ENCODE measurements around the gene BRD3OS. TPM values are rescaled to one million over a fixed set of nuclear protein-coding genes. Genes with fewer than 3 reads are reported as not detected.

The BRD3OS gene
- total RNA-seq = 1 to 10 TPM; 7.0 to 7.9 TPM
- long read RNA-seq, full-length matches to known transcripts = 13 of 18 reads
- long read RNA-seq, partial matches to known transcripts = 0 of 18 reads
- long read RNA-seq, other reads (novel, unspliced or antisense) = 5 of 18 reads

- peak; percentile 98 for DNase-seq
- intact Hi-C loops (cut with DNase I) = loop anchor here in 1 of 2 donors (5.0 kb wide), 1 partner anchor 42 kb away; the partner anchor contains the start of gene BRD3
- peak; percentile 97 for ATAC-seq
Observed at GRCh38 chr9:134024828-134025605, at the start of gene BRD3OS. Gene BRD3OS (plus strand): TSS chr9:134025481. CDS start chr9:134026748, 1,267 bp downstream.

- DNase-seq = no peak
- ATAC-seq = no peak
- intact Hi-C loops (cut with DNase I) = no loop called here
Observed at GRCh38 chr9:133975511-133975910, 49.8 kb upstream of the BRD3OS start.

- intact Hi-C loops (cut with DNase I) = no loop called here
- no peak for ATAC-seq
Observed at GRCh38 chr9:133976191-133976861, 49.0 kb upstream of the BRD3OS start.

GRCh38 chr9:133976887-133977286, 48.4 kb upstream of the BRD3OS start:
- ATAC-seq (no peak), DNase-seq (peak; percentile 15)
- intact Hi-C loops (cut with DNase I) = no loop called here

More at GRCh38 chr9:133976191-133976861, 49.0 kb upstream of the BRD3OS start:
- peak; percentile 5 for DNase-seq

- ATAC-seq = no peak
- intact Hi-C loops (cut with DNase I) = no loop called here
- peak; percentile 11 for DNase-seq
Observed at GRCh38 chr9:133977421-133978201, 47.7 kb upstream of the BRD3OS start.

GRCh38 chr9:133978226-133978898, 46.9 kb upstream of the BRD3OS start:
- intact Hi-C loops (cut with DNase I) = no loop called here
- no peak for DNase-seq
- ATAC-seq = no peak

- intact Hi-C loops (cut with DNase I) = no loop called here
- DNase-seq = no peak
- no peak for ATAC-seq
Observed at GRCh38 chr9:133978899-133979272, 46.4 kb upstream of the BRD3OS start.

GRCh38 chr9:133979273-133979920, 45.9 kb upstream of the BRD3OS start:
- ATAC-seq (peak; percentile 74 to 83), DNase-seq (peak; percentile 61)
- intact Hi-C loops (cut with DNase I) = no loop called here

GRCh38 chr9:133979921-133980863, 45.1 kb upstream of the BRD3OS start:
- intact Hi-C loops (cut with DNase I) = no loop called here
- ATAC-seq (no peak), DNase-seq (no peak)

GRCh38 chr9:133980864-133981588, 44.3 kb upstream of the BRD3OS start:
- intact Hi-C loops (cut with DNase I) = no loop called here
- DNase-seq = no peak
- ATAC-seq = no peak

- intact Hi-C loops (cut with DNase I) = no loop called here
- DNase-seq (no peak), ATAC-seq (no peak)
Observed at GRCh38 chr9:133981589-133981957, 43.7 kb upstream of the BRD3OS start.

GRCh38 chr9:133981958-133982681, 43.2 kb upstream of the BRD3OS start:
- no peak for ATAC-seq
- DNase-seq = no peak
- intact Hi-C loops (cut with DNase I) = no loop called here

- DNase-seq (no peak), ATAC-seq (no peak)
- intact Hi-C loops (cut with DNase I) = no loop called here
Observed at GRCh38 chr9:133982971-133983720, 42.1 kb upstream of the BRD3OS start.

GRCh38 chr9:133986061-133986460, 39.2 kb upstream of the BRD3OS start:
- intact Hi-C loops (cut with DNase I) = no loop called here
- no peak for ATAC-seq
- no peak for DNase-seq

- no peak for DNase-seq
- no peak for ATAC-seq
- intact Hi-C loops (cut with DNase I) = no loop called here
Observed at GRCh38 chr9:133986774-133987445, 38.4 kb upstream of the BRD3OS start.

Measured in left cardiac atrium (tissue), 4 donors.